SK-N-MC (cell line): ENCODE measurements around the gene IST1.
"Not testable (repeated sequence)": the region's sequence is repeated elsewhere in the genome, so short reads cannot be mapped to it uniquely, and the experiment has no call there.

ENCODE experiments used
- DNase-seq: peaks from one replicate; pipeline ENCODE4 v3.0.0-alpha.2; 2011; ENCODE audit warnings: low read depth, low spot score
- H3K27ac ChIP-seq: fragments of 200-600 bp; sonication (generic); 2 replicates; pipeline ENCODE4 v1.5.1; 2016; ENCODE audit warnings: mixed run types
- H3K36me3 ChIP-seq: fragments of 200-600 bp; sonication (generic); 2 replicates; pipeline ENCODE4 v1.6.1; 2017; ENCODE audit warnings: antibody characterized with exemption, low read length, mixed read lengths; ENCODE audit not compliant: insufficient read depth
- H3K4me3 ChIP-seq: fragments of 200-600 bp; sonication (generic); 2 replicates; pipeline ENCODE4 v1.5.1; 2016
- H3K9ac ChIP-seq: fragments of 200-600 bp; sonication (generic); 2 replicates; pipeline ENCODE4 v1.8.0; 2017; ENCODE audit warnings: mixed run types, mixed read lengths; ENCODE audit not compliant: insufficient read length
- H3K9me3 ChIP-seq: fragments of 200-600 bp; sonication (generic); 2 replicates; pipeline ENCODE4 v1.6.1; 2017; ENCODE audit warnings: low read depth, mild to moderate bottlenecking, antibody characterized with exemption, low read length, moderate library complexity, mixed read lengths
- EZH2 ChIP-seq: fragments of 200-600 bp; sonication (generic); IDR thresholded peaks from one replicate; pipeline ENCODE4 v1.6.1; 2017; ENCODE audit warnings: antibody characterized with exemption
- FOXP2 ChIP-seq: optimal IDR thresholded peaks from 2 replicates; pipeline ENCODE3; 2011; ENCODE audit warnings: mild to moderate bottlenecking, moderate library complexity; ENCODE audit not compliant: insufficient read depth; ENCODE audit errors: extremely low read length, control extremely low read depth
- POLR2AphosphoS5 ChIP-seq: IDR thresholded peaks from 2 replicates; pipeline ENCODE4 v1.6.1; 2012; ENCODE audit warnings: mild to moderate bottlenecking, low read depth, low read length, borderline replicate concordance

Gene IST1

DNA sequence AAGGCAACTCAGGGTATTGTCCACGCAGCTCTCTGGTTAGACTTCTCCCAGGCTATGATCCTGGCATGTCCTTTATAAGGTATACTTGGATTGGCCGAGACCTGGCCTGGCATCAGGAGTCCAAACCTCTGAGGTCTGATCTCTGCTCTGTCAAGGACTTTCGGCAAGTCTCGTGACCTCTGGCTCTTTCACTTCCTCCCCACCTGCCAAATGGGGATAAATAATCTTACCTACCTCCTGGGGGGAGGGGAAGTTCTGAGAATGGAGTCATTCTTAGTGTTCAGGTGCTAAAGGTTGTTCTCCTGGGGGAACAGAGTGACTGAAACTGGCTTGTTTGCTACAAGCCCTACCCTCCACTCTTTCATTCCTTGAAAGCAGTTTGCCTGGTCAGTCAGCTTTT, 41.9 kb upstream of the IST1 start:
- no peak overlapping the region for H3K4me3 ChIP-seq
- H3K9me3 ChIP-seq: no peaks in the 10 kb centered on the region
- H3K27ac ChIP-seq: no peak overlapping the region
- H3K9ac ChIP-seq: no peak overlapping the region
- no peak for TF ChIP-seq FOXP2
- TF ChIP-seq EZH2: no peak
- TF ChIP-seq POLR2AphosphoS5: no peak
- no peaks in the 10 kb centered on the region; the same call in 1 of the 2 replicates for H3K36me3 ChIP-seq
- DNase-seq: no peak

DNA sequence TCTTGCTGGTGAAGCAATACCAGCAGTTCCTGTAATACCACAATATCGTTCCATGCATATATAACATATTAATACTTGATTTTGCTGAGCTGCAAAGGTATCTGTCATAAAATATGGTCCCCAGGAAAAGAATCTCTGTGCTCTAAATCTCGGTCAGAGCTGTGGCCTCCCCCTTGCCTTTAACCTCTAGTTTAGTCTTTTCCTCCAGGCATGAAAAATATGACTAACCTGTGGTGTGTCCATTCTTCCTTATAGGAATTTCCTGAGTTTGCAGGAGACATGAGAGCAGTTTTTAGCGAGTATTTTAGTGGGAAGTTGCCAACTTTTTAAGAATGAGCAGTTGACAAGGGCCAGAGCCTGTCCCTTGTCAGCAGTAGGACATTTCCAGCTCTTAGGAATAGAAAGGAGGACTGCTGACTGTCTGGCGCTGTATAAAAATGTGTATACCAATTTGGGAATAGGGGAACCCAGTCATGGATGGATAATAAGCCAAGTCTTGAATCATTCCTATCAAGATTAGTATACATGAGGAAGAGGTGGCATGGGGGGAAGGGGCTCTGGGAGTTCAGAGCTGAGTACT, 40.9 kb upstream of the IST1 start:
- Histone ChIP-seq H3K36me3 (no peaks in the 10 kb centered on the region; the same call in 1 of the 2 replicates), H3K4me3 (no peak overlapping the region), H3K27ac (no peak overlapping the region), H3K9me3 (no peaks in the 10 kb centered on the region), H3K9ac (no peak overlapping the region)
- no peak for DNase-seq
- TF ChIP-seq FOXP2 (no peak), POLR2AphosphoS5 (no peak), EZH2 (no peak)

DNA sequence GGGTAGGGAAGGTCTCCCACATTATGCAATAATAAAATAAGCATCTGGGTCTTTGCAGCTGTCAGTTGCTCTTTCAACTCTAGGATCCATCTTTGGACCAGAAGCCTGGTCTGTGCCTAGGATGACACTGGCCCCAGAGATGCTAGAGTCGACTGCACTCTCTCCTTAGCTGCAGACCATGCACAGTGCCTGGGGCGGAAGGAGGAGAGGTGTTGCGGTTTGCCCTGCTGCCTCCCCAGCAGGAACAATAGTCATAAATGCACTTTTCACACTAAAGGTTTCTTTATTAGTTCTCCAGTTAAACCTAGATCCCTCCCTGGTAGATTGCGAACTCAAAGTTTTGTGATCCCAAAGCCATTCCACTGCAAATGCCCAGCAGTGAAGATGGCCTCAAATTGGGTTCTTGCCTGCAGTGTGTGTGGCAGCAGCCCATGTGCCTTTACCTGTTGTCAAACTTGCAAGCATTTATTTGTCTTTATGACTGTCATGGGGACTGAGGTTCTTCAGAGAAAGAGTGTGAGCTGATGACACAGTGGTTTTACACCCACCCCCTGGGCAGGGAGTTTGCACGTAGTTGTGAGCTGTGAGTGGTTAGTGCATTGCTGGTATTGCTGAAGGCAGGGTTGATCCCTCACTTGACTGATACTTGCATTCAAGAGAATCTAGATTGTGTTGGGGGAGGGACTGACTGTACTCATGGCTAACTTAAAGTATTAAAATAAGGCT, 39.2 kb upstream of the IST1 start:
- Histone ChIP-seq H3K36me3 (no peaks in the 10 kb centered on the region; the same call in 1 of the 2 replicates), H3K9ac (no peak overlapping the region), H3K9me3 (no peaks in the 10 kb centered on the region), H3K27ac (no peak overlapping the region), H3K4me3 (no peak overlapping the region)
- no peak for TF ChIP-seq EZH2
- no peak for TF ChIP-seq POLR2AphosphoS5
- TF ChIP-seq FOXP2: no peak
- no peak for DNase-seq

GRCh38 chr16:71859762-71860521, 35.4 kb upstream of the IST1 start:
- TF ChIP-seq POLR2AphosphoS5 (no peak), EZH2 (no peak), FOXP2 (no peak)
- H3K4me3 ChIP-seq: no peak overlapping the region
- no peak for DNase-seq
- H3K9me3 ChIP-seq: no peaks in the 10 kb centered on the region
- no peak overlapping the region for H3K27ac ChIP-seq
- H3K9ac ChIP-seq: no peak overlapping the region
- H3K36me3 ChIP-seq: peaks cover 5% of the 10 kb centered on the region; the same call in 1 of the 2 replicates

DNA sequence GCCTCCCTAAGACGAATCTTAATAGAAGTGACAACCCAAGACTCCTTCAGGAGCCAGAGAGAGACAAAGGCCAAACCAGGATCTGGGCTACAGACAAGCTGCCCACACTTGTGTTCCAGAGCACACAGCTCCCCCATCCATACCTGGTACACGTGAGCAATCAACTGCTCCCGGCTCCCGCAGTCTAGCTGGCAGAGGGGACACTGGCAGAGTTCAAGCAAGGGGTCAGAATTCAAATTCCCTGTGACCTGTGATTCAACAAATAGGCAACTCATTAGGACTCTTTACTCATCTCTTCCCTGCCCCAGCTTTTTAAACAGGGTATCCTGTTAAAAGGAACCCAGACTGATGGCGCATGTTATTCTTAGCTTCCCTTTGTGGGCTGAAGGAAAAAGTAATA, 31.3 kb upstream of the IST1 start:
- Histone ChIP-seq H3K36me3 (peaks cover 10% of the 10 kb centered on the region; the same call in 1 of the 2 replicates), H3K9me3 (no peaks in the 10 kb centered on the region), H3K9ac (no peak overlapping the region), H3K4me3 (no peak overlapping the region), H3K27ac (no peak overlapping the region)
- no peak for DNase-seq
- no peak for TF ChIP-seq POLR2AphosphoS5
- TF ChIP-seq EZH2: no peak
- TF ChIP-seq FOXP2: no peak

DNA sequence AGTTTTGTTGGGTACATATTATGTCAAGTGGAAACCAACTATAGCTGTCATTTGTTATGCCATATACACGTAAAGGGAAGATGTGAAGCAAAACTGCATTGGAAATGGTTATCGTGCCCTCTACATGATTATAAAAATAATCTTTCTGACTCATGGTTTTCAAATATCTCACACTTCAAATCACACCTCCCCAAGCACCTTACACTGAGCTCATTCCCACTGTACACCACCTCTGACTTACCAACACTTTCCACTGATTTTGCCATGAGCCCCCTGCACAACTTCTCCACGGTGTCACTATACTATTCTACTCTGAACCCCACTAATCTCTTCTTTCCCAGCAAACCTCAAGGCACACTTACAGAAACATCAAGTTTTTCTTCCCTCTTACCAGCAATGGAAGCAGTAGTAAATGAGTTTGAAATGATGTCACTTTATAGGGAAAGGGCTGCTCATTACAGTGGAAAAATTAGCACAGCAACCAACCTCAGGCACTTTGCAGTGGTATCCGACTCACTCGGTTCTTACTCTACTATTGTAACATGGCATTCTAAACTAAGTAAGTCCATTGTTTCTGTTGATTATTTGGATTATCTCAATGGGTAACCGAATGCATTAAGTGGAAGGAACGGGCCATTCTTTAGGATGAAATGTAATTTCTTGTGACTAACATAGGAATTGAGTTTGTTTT, 30.0 kb upstream of the IST1 start:
- Histone ChIP-seq H3K9ac (no peak overlapping the region), H3K36me3 (peaks cover 14% of the 10 kb centered on the region; the same call in 1 of the 2 replicates), H3K4me3 (no peak overlapping the region), H3K9me3 (no peaks in the 10 kb centered on the region), H3K27ac (no peak overlapping the region)
- no peak for DNase-seq
- TF ChIP-seq EZH2 (no peak), POLR2AphosphoS5 (no peak), FOXP2 (no peak)

DNA sequence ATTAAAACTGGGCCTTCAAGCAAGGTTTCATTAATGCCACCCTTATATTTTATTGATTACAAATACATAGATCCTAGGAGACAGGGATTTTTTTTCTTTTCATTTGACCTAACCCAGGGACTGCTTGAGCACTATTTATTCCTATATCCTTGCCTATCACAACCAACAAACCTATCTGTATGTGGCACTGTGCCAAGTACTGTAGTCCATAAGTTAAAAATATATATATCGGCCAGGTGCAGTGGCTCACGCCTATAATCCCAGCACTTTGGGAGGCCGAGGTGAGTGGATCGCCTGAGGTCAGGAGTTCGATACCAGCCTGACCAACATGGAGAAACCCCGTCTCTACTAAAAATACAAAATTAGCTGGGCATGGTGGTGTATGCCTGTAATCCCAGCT, 28.2 kb upstream of the IST1 start:
- DNase-seq, H3K4me3 ChIP-seq, H3K9ac ChIP-seq, H3K27ac ChIP-seq, H3K9me3 ChIP-seq: not testable (repeated sequence)
- peaks cover 12% of the 10 kb centered on the region; the same call in 1 of the 2 replicates for H3K36me3 ChIP-seq

DNA sequence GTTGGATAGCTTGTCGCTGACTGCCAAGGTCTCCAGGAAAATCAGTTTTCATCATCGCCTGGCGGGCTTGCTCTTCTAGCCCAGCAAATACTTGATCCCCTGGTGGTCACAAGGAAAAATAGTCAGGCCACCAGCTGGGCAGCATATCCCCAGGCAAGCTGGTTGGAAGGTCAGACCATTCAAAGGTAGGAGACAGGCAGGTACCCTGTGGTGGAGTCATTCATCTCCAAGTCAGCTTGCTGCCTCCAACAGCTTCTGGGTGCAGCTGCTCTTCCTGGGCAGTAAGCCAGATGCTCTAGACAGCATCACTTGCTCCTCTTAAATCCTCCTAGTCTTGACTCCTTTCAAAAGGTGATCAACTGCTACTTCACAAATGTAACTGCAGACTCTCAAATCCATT, 27.4 kb upstream of the IST1 start:
- peaks cover 12% of the 10 kb centered on the region; the same call in 1 of the 2 replicates for H3K36me3 ChIP-seq
- no peak overlapping the region for H3K27ac ChIP-seq
- no peak overlapping the region for H3K4me3 ChIP-seq
- no peak for DNase-seq
- H3K9ac ChIP-seq: no peak overlapping the region
- no peak for TF ChIP-seq EZH2
- no peak for TF ChIP-seq POLR2AphosphoS5
- no peak for TF ChIP-seq FOXP2
- H3K9me3 ChIP-seq: no peaks in the 10 kb centered on the region
